ENCODE data around the gene GLIPR2.
A peak's percentile ranks its signal among the peaks of the same experiment; 100 is the strongest.
"Not testable (repeated sequence)": the region's sequence is repeated elsewhere in the genome, so short reads cannot be mapped to it uniquely, and the experiment has no call there.

GLIPR2 gene

DNA sequence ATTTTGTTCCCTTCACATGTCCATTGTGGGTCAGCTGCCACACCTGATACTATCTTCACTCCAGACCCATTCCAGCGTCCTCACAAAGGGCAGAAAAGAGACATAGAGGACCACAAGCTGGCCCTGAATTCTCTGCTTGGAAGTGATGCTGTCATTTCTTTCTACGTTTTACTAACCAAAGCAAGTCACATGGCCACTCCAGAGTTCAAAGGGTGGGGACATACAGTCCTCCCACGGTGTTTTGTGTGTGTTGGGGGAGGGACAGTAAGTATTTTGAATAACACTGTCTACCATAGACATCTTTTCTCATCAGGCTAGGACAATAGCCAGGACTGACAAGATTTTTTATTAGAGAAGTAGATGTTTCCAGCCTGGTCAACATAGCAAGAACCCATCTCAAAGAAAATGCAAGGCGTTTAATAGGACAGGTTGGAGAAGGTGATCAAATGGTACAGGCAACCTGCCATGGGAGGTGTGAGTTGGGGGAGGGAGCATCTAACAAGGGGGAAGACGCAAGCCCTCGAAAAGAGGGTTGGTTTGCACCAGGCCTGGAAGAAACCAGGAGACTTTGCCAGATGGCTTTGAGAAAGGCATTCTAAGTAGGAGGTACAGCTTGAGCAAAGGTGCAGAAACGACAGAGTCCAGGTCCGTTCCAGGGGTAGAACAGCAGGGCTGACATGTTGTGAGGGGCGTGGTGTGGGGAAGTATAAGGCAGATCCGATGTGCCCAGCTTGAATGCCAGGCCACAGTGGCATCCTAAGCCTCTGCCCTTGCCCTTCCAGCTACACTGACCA is 11.3 kb upstream of the GLIPR2 start:
- no peak for DNase-seq

DNA sequence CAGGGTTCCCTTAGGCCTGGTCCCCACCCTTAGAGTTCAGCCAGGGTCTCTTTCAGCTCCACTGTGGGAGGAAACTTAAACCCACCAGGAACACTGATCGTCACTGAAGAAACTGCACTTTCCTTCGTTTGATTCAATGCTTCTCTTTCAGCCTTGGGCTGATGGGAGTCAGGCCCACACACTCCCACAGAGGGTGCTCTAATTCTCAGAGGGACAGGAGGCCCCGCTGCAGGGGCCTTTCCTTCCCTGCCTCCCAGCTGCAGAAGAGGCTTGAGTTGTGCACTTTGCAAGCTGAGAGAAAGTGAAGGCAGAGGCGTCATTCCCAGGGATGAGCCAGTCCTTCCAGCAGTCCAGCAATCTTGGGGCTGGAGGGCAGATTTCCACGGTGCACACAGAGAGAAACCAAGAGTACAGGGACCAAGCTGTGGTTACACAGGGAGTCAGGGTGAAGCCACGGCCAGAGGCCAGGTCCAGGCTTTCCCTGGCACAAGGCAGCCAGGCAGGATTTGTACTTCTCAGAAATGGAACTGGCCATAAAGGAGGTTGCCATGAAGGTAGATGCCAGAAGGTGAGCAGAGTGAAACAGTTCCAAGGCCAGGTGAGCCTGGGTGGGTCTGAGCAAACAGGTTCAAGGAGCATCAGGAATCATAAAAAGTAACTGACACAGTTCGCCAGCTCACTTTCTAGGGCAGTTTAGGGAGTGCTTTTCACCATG is 10.4 kb upstream of the GLIPR2 start:
- no peak for DNase-seq

DNA sequence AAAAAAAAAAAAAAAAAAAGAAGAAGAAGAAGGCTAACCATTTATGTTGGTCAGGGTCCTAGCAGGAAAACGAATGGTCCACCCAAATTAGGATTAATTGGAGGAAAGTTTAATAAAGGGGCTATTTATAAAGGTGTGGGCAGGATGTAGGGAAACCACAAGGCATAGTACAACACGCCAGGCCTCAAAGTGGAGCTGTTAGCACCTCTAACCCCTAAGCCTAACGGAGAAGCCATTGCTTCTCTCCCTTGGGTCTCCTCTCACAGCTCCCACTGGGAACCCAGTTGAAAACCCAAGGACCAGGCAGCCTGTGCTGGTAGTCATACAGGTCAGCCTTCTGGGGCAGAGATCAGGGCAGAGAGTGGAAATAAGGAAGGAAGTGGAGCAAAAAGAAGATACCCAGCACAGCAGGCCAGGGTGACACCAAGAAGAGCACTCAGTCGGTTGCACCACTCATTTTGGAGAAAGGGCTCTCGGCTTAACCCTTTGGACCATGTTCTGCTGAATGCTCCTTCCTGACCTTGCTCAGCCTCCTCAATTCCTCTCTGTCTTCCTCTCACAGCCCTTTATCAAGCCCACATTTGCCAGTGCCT is 8.8 kb upstream of the GLIPR2 start:
- DNase-seq = no peak

DNA sequence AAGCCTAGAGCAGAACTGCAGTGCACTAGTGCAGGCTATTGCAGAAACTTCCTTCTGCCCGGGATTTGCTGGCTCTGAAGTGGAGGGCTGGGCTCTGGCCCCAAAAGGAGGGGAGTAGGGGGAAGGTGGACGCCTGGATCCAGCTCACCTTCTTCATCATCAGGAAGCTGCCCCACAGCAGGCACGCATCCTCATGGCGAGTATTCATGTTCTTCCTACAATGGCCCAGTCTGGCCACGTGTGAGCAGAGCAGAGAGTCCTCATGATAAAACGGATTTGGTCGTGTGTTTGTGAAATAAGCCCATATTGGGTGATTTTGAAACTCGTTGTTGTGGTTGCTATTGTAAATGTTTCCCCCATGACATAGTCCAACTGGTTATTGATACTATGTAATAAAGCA is 8.2 kb upstream of the GLIPR2 start:
- no peak for DNase-seq

DNA sequence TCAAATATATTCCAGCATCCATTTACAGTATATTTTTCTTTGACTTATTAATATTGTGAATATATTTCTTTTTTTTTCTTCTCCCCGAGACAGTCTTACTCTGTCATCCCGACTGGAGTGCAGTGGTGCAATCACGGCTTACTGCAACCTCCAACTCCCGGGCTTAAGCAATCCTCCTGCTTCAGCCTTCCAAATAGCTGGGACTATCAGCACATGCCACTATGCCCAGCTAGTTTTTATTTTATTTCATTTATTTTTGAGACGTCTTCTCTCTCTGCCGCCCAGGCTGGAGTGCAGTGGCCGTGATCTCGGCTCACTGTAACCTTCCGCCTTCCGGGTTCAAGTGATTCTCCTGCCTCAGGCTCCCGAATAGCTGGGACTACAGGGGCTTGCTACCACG is 7.4 kb upstream of the GLIPR2 start:
- DNase-seq = no peak

DNA sequence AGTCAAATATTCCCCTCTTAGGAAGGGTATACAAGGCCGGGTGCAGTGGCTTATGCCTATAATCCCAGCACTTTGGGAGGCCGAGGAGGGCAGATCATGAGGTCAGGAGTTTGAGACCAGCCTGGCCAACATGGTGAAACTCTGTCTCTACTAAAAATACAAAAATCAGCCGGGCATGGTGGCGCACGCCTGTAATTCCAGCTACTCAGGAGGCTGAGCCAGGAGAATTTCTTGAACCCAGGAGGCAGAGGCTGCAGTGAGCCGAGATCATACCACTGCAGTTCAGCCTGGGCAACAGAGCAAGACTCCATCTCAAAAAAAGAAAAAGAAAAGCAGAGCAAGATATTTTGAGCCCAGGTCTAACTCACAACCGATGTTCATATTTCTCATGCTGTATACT is 4.9 kb upstream of the GLIPR2 start:
- DNase-seq = not testable (repeated sequence)

DNA sequence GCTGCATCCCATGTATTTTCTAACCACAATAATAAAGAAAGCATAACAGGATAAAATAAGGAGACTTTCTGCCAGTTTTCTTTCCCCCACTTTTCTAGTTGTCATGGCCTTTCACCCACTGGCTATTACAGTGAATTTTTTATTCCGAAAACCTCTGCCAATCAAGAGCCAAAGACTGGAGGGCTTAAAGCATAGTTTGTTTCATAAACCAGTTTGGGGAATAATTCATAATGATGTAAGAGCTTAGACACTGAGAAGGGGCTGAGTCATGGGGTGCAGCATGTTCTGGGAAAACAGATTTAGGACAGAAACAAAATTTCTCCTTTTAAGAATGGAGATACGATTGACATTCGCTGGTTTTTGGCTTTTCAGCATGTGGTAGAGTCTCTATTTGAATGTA is 4.4 kb upstream of the GLIPR2 start:
- no peak for DNase-seq

DNA sequence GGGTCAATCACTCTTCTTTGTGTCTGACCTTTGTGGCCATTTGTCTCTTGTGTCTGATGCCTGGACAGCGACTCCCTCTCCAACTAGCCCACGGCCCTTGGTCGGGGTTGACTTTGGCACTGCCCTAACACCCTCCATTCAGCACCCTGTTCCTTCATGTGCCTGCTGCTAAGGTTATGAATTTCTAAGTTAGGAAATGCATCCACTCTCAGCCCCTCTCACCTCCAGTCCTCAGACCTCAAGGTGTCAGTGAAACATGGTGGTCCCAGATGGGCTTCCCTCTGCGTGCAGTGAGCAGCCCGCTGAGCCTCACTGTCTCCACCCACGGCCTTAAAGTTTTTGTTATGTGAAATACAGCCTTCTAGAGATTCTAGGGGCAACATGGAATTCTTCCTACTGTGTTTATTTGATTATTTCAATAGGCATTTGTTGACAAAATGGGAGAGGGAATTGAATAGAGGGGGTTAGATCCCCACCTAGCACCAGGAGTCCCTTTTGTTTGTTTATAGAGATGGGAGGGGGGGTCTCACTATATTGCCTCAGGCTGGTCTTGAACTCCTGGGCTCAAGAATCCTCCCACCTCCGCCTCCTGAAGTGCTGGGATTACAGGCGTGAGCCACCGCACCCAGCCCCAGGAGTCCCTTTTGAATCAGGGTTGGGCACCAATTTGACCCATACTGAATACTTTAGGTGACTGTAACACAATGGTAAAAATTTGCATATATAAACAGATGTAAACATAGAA is 1.6 kb upstream of the GLIPR2 start:
- no peak for DNase-seq

DNA sequence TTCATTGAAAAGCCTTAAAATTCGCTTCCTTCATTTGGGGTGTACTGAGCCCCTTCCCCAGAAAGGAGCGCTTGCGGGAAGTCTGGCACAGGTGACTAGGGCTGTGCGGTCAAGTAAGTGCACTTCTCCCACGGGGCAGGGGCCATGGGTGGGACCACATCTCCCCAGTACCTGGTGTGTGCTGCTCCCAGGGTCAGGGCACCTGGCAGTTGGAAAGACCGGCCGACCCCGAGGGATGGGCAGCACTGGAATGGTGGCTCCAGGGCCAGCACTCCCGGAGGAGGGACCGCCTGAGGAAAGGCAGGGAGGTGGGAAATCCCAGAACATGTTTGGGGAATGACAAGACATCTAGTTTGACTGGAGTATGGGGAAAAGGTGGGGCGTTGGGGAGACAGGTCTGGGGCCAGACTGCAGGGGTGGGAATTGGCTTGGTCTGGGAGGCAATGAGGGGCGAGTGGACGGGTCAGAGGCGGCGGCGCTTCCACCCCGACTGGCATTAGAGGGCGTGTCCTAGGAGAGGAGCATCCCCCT is 727 bp upstream of the GLIPR2 start:
- DNase-seq = no peak

DNA sequence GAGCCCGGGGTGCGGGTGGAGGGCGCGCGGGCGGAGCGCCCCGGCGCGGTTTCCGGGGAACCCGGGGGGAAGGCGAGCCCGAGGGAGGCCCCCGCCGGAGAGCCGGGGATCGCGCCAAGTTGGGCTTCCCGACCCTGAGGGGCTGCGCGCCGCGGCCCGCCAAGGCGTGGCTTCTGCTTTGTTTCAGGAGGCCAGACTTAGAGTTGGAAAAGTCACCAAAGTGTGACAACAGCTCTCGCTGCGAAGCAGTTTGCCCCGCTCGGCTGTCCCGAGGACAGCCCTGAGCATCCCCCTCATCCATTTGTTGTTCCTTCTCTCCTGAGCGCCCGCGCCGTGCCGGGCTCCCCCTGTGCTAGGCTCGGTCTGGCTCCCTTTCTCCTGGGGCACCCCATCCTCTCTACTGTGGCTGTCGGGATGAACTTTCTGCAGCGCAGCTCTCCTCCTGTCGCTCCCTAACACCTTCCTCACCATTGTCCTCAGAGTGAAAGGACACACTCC is 410 bp downstream of the GLIPR2 start:
- DNase-seq = no peak

DNA sequence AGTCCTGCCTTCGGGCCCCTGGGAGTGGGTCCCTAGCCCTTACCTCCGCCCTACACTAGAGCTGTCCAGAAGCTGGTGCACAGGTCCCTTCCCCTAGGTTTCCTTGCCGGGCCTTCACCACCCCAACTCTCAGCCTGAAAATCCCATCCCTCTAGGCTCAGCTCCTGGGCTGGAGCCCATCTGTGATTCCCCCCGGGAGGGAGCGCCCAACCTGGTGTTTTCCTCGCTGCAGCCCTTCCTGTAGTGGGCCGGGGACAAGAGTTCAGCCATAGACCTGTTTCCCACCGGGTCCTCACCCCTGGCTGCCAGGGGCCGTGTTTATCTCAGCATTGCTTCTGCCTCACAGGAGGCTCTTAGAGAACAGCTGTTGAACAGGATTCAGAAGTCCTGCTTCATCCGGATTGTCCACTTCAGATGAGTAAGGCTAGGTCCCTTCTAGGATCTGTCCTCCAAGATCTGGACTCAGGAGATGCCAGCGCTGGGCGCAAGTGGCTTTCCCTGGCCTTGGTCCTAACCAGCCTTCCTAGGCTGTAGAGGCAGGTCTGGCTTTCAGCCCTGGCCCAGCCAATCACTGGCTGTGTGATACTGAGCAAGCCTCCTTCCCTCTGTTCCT is 965 bp downstream of the GLIPR2 start:
- DNase-seq = no peak

DNA sequence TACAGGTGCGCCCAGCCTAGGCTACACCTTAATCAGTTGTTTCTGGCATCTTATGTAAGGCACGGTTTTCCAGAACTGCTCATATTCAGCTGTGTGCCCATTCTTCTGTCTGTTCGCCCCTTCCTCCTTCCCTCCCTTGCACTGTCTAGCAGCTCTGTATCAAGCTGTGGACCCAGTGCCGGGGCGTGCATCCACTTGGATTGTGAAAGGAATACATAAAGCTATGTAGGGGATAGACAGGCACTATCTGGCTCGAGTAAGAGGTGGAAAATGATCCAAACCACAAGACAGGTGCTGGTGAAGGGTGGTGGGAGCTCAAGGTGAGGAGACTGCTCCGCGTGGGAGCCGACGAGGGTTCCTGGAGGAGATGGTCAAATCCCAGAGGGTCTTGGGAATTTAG is 2.0 kb downstream of the GLIPR2 start:
- no peak for DNase-seq

DNA sequence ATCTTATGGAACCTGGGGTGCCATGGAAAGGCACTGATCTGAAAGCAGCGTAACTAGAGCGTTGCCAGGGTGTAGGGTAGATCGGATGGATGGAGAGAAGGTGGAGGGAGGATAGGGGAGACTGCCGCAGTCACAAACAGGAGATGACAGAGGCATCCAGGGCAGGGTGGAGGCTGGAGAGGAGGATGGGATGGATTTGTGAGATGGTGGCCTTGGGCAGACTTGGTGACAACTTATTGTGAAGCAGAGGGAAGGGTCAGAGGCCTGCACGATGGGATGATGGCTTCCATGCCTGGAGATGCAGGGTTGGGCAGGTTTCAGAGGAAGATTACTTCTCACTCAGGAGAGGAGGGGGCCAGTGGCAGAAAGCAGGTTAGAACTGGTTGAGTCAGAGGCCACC is 2.4 kb downstream of the GLIPR2 start:
- no peak for DNase-seq

DNA sequence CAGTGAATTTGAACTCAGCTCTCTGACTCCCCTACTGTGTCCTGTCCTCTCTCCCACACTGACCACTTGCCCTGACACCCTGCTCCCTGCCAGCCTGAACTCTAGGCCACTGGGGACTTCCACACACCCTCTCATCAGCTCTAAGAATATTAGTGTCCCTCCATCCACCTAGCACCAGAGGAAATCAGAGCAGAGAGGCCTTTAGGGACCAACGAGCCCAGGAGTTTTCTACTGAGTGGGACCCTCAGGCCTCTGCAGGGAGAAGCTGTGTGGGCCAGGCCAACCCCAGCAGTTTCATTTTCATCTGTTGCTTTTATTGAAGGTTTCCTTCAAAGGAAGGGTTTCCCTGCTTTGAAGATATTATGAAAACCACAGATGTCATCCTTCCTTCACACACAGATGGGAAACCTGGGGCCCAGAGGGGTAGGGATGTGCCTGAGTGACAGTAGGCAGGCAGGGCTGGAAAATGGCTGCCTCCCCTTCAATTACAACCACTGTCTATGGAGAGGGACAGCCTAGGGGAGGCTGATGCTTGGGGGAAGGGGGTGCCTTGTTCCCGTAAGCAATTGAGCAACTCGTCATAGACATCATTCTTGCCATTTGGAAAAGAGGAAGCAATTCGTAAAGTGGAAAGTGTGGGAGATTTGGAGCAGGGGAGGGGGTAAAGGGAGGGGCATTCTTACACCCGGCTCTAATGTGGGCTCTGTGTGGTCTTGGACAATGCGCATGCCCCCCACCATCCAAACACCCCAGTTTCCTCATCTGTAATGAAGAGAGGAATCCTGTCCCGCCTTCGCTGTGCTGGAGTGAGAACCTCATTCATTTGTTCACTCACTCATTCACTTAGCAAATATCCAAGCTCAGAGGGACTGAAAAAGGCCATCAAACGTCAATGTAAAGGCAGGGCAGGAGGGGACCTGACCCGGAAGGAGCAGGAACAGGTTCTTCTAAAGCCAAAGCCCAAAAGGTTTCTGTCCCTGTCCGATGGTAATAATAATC is 3.9 kb downstream of the GLIPR2 start:
- peak; percentile 52 for DNase-seq

DNA sequence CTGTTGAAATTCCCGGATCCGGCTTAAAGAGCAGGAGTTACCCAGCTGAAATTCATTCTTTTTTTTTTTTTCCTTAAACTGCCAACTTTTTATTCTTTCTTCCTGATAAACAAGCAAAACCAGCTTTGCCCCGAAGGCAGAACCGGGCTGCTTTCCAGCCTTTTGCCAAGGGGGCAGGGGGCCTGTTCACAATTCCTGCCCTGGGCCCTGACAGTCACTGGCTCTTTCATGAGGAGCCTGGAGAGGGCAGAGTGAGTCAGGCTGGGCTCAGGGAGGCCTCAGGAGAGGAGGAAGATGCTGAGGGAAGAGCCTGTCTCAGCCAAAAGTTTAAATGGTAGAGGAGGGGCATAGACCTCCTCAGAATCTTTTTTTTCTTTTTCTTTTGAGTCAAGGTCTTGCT is 4.8 kb downstream of the GLIPR2 start:
- DNase-seq = no peak

DNA sequence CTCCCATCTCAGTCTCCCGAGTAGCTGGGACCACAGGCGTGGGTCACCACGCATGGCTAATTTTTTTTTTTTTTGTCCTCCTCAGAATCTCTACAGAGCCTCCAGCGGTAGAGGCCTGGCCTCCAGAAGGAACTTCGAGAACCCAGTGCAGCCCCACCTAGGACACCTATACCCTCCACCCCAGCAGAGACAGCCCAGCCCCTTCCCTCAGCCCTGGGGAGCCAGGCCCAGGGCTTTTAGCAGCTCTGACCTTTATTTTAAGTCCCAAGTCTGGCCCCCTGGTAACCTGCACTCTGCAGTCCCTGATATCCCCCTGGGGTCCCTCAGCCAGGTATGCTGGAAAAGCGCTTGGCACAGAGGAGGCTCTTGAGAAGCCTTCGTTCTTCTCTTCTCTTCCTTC is 5.2 kb downstream of the GLIPR2 start:
- DNase-seq = no peak

DNA sequence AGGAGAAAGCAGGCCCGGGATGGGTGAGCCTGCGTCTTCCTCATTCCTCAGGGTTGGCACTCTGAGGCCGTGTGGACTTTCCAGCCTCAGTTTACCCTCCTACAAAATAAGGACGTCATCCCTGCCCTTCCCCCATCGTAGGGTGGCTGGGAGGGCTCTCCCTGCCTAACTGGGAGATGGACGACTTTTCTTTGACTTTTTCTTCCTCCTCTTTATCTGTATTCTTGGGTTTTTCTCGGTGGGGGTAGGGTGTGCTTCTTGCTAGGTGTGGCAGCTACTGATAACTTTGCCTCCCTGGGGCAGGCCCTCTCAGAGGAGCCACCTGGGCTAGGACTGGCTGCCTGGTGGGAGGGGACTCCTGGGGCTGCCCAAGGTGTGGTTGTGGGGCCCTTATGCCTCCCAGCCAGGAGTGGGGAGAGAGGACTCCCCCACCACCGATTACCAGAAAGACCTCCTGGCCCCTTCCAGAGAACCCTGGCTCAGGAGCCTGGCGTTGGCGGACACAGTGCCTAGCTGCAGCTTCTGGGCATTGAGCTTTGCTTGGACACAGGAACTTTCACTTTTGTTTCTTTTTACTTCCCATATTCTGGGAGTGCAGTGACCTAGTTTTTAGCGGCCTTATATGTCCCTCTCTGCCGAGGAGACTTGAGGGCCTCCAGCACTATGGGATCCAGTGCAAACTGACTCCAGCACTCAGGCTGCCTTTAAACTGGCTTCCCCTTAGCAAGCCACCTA is 6.1 kb downstream of the GLIPR2 start:
- peak; percentile 32 for DNase-seq

DNA sequence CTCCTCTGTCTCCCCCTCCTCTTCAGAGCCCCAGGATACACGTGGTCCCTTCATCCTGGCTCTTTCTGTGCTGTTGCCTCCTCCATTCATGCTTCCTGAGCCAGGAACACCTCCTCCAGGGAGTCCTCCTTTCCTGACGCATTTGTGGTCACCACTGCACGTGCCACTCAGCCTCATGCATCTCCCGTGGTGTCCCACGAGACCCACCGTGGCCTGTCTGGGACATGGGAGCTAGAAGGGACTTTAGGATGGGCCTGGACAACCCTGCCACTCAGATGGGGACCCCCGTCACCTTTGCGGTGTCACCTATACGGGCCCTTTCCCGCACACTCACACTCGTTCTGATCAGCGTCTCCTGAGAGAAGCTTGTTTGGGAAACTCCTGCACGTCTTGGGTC is 6.7 kb downstream of the GLIPR2 start:
- DNase-seq = no peak

DNA sequence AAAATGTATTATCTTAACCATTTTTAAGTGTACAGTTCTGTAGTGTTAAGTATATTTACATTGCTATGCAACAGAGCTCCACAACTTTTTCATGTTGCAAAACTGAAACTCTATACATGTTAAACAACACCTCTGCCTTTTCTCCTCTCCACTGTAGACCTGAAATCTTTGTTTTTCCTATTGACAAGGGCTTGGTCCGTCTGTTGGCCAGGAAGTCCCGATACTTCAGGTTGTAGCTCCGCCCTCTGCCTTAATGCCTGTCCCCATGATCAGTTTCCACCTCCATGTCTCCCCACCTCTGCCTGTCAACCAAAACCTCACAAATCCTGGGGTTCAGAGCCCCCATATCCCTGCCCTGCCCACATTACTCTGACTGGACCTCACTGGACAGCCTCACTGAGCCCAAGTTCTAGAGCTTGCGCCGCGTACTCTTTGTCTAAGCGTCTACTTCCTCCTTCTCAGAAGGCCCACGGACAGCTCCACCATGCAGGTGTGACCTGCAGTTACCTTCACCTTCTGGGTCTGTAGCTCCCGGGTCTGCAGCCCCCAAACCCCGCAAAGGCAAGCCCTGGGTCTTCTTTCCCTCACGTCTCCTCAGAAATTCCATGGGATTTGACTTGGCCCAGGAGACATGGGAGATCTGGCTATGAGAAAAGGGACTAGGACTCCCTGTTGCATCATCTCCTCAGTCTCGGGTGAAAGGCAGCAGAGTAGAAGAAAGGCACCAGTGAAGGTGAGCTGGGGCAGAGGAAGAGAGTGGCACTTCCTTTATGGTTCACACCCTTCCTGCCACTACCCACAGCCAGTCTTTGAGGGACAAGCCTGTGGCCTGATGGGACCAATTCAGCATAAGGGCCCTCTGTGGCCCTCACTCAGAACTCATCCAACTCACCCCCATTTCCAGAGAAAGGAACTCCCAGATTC is 8.0 kb downstream of the GLIPR2 start:
- DNase-seq = peak; percentile 46
